ENCODE data around the gene ATP9B.

The ATP9B gene

DNA sequence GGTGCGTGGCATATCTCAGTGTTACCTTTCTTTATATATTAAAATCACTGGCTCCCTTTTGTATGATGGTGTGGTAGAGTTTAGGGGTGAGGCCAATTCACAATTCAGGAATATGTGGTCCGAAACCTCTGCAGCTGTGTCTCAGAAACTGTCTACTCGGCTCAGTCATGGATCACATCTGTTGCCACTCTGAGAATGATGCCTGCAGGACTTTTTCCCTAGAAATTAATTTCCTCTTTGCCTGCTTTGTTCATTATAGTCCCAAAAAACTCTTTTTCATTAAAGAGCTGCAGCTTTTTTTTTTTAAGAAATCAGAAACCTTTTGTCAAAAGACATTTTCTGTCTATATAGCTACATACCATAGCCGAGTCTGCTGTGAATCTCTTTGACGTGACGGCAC, 221.7 kb downstream of the ATP9B start:
- no peak for DNase-seq (ENCODE audit: low spot score)
- in situ Hi-C loops (cut with MboI; ENCODE audit: low pct_unique_long_range_greater_than_20kb, low sequenced_read_pairs, unreplicated experiment): no loop called here
- TF ChIP-seq, protein P1, sequence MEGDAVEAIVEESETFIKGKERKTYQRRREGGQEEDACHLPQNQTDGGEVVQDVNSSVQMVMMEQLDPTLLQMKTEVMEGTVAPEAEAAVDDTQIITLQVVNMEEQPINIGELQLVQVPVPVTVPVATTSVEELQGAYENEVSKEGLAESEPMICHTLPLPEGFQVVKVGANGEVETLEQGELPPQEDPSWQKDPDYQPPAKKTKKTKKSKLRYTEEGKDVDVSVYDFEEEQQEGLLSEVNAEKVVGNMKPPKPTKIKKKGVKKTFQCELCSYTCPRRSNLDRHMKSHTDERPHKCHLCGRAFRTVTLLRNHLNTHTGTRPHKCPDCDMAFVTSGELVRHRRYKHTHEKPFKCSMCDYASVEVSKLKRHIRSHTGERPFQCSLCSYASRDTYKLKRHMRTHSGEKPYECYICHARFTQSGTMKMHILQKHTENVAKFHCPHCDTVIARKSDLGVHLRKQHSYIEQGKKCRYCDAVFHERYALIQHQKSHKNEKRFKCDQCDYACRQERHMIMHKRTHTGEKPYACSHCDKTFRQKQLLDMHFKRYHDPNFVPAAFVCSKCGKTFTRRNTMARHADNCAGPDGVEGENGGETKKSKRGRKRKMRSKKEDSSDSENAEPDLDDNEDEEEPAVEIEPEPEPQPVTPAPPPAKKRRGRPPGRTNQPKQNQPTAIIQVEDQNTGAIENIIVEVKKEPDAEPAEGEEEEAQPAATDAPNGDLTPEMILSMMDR (IDR thresholded peaks at IDR 0.05; ENCODE audit: extremely low read depth, insufficient read depth, missing control alignments): no peak

DNA sequence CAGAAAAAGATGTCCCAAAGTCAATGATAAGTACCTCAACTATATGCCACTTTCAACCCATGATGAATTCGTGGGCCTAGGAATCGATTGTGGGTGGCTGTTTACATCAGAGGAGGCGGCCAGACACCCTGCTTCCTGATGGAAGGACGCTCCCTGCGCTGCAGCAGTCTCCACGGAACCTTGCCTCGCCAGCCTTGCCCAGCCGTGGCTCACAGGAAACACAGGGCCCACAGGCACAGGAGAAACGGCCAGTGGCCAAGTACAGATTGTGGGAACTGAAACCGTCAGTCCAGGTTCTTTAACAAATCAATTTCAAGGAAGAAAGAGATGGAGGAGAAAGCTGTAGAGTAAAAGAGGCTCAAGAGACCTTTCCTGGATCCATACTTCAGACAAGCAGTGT, 225.0 kb downstream of the ATP9B start:
- DNase-seq (ENCODE audit: low spot score): no peak
- in situ Hi-C loops (cut with MboI; ENCODE audit: low pct_unique_long_range_greater_than_20kb, low sequenced_read_pairs, unreplicated experiment): no loop called here
- TF ChIP-seq, protein P1 (IDR thresholded peaks at IDR 0.05; ENCODE audit: extremely low read depth, insufficient read depth, missing control alignments): no peak

DNA sequence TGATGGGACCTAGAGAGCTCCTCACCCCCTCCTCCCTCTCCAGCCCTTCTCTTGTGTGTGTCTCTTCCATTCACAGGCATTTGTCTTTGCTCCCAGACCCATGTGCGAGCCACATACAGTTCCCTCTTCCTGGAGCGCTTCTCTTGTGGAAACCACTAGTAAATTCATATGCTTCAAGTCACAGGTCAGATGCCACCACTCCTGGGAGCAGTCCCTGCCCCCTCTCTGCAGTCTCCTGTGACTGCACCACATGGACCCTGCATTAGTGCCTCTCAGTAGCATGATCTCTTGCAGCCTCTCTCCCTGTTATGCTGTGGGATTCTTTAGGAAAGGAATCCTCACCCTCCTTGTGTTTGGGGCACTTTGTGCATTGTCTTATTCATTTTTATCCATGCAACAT, 230.1 kb downstream of the ATP9B start:
- TF ChIP-seq, protein P1 (IDR thresholded peaks at IDR 0.05; ENCODE audit: extremely low read depth, insufficient read depth, missing control alignments): no peak
- DNase-seq (ENCODE audit: low spot score): no peak
- in situ Hi-C loops (cut with MboI; ENCODE audit: low pct_unique_long_range_greater_than_20kb, low sequenced_read_pairs, unreplicated experiment): no loop called here

DNA sequence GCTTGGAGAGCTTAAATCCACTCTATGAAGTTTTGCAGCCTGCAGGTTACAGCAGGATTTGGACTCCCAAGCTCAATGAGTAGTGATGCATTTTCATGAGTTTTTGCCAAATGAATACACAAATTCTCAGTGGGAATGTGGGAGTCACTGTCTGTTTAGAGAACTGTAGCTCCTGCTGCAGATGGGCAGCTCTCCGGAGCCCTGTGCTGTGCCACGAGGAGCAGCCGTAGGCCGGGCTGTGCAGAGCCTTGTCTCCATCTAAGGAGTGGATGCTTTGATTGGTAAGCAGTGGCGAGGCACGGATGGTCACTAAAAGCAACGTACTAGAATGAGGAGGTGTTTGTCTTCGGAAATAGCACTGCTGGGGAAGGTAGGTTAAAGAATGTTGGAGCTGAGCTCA, 230.5 kb downstream of the ATP9B start:
- TF ChIP-seq, protein P1 (IDR thresholded peaks at IDR 0.05; ENCODE audit: extremely low read depth, insufficient read depth, missing control alignments): no peak
- no peak for DNase-seq (ENCODE audit: low spot score)
- in situ Hi-C loops (cut with MboI; ENCODE audit: low pct_unique_long_range_greater_than_20kb, low sequenced_read_pairs, unreplicated experiment): no loop called here

DNA sequence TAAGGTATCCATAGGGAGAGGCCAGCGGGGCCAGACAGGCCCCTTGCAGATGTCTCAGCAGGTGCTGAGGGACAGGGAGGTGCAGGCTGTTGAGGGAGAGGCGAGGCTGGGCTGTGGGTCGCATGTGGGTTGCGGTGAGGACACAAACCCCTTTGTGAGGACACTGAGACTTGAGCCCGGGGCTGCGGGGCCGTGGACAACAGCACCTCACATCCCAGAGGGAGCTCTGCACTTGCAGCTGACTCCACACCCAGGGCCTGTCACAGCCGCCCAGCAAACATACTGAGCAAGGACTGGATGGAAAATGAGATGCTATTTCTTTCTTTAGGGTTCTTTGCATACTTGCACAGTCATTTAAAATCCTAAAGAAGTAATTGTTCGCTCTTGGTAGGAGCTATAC, 231.2 kb downstream of the ATP9B start:
- TF ChIP-seq, protein P1 (IDR thresholded peaks at IDR 0.05; ENCODE audit: extremely low read depth, insufficient read depth, missing control alignments): no peak
- no peak for DNase-seq (ENCODE audit: low spot score)
- in situ Hi-C loops (cut with MboI; ENCODE audit: low pct_unique_long_range_greater_than_20kb, low sequenced_read_pairs, unreplicated experiment): no loop called here

DNA sequence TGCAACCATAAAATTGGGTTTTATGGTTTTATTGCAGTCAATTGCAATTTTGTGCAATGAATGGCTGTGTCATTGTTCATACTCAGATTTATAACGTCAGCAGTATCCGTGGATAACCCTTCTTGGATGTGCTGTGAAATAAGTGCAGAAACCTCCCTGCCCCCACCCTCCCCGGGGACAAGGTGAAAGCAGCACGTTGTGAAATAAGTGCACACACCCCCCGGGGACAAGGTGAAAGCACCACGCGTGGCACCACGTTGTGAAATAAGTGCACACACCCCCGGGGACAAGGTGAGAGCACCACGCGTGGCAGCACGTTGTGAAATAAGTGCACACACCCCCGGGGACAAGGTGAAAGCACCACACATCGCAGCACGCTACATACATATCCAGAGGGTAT, 232.9 kb downstream of the ATP9B start:
- no peak for DNase-seq (ENCODE audit: low spot score)
- TF ChIP-seq, protein P1 (IDR thresholded peaks at IDR 0.05; ENCODE audit: extremely low read depth, insufficient read depth, missing control alignments): no peak
- in situ Hi-C loops (cut with MboI; ENCODE audit: low pct_unique_long_range_greater_than_20kb, low sequenced_read_pairs, unreplicated experiment): no loop called here

DNA sequence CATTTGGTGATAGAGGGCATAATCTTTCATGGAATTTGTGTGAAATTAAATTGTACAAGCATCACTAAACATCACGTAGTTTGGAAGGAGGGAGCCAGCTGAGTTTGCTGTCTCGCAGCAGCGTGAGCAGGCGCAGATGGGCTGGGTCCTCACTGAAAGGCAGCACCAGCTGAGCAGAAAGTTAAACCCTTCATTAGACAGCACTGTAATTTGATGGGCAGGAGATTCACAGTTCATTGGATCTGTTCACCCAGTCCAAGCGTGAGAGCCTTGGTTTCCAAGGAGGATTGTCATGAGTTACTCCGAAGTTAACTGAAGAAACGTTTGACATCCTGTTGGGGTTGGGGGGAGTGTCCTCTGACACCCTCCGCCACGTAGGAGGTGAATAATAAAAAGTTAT, 236.7 kb downstream of the ATP9B start:
- TF ChIP-seq, protein P1 (IDR thresholded peaks at IDR 0.05; ENCODE audit: extremely low read depth, insufficient read depth, missing control alignments): no peak
- DNase-seq (ENCODE audit: low spot score): no peak
- in situ Hi-C loops (cut with MboI; ENCODE audit: low pct_unique_long_range_greater_than_20kb, low sequenced_read_pairs, unreplicated experiment): no loop called here

All from GM13977 (cell line).